GM12872 (cell line): ENCODE results near the gene PXDN.

Experiments used
- TF ChIP-seq, protein P1 (sequence below): IDR thresholded peaks from 3 replicates; pipeline ENCODE4 v1.5.1; 2011; ENCODE audit warnings: low read depth, mild to moderate bottlenecking, low read length, moderate library complexity; ENCODE audit not compliant: insufficient read depth

The PXDN gene

DNA sequence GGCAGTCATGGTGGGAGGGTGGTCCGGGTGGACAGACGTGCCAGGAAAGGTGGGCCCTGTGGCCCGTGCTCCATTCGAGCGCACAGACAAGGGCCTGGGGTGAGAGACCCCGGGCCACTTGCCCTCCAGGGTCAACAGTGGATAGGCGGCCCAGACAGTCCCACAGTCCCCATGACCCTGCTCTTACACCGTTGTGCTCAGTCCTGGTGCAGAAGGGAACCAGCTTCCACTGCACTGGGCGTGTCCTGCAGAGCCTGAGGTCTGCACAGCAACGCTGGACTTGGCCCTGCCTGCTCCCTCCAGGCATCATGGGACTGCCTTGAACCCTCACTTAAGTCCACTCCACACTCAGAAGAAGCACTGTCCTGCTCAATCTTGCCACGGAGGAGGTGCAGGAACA is 52.0 kb downstream of the PXDN start:
- TF ChIP-seq, protein P1, sequence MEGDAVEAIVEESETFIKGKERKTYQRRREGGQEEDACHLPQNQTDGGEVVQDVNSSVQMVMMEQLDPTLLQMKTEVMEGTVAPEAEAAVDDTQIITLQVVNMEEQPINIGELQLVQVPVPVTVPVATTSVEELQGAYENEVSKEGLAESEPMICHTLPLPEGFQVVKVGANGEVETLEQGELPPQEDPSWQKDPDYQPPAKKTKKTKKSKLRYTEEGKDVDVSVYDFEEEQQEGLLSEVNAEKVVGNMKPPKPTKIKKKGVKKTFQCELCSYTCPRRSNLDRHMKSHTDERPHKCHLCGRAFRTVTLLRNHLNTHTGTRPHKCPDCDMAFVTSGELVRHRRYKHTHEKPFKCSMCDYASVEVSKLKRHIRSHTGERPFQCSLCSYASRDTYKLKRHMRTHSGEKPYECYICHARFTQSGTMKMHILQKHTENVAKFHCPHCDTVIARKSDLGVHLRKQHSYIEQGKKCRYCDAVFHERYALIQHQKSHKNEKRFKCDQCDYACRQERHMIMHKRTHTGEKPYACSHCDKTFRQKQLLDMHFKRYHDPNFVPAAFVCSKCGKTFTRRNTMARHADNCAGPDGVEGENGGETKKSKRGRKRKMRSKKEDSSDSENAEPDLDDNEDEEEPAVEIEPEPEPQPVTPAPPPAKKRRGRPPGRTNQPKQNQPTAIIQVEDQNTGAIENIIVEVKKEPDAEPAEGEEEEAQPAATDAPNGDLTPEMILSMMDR, result no peak

DNA sequence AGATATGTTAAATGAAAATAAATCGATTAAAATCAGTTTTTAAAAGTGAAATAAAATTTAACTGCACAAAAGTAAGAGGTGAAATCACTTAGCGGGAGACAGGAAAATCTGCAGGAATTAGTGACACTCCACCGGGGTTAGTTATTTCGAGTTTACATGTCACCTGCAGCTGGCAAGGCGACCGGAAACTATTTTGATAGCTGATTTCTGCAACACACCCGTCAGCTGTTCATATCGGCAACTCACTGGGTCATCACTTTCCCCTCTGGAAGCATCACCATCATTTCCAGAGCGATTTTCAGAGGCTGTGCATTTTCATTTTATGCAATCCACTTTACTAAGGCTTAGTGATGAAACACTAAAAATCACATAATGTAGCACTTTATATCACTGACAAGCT is 52.9 kb downstream of the PXDN start:
- TF ChIP-seq, protein P1, result no peak

DNA sequence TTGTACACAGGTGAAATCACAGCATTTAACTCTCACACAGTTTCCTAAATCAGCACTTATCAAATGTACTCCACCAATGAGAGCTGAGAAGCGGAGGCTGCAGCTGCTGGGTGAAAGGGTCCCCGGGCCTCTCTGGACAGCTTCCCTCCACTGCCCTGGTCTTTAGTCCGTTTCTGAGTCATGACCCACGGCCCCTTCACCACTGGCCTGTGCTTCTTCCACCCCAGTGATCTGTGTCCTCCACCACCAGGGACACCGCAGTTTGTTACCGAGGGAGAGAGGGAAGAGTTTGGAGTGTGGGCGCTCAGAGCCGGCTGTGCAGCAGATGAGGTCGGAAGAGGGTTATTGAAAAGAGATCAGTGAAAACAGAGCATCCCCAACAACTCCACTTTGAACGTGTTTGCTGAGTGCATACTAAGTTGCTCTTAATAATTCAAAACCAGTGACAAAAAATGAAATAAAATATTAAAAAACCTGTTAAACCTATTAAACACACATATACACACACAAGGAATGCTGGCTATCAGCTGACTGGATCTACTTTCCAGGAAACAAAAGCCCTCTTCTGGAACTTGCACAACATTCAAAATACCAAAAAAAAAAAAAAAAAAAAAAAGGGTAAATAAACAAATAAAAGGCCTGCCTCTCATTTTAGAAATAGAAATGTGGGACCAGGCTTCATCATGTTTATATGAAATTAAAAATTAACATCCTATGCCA is 54.1 kb downstream of the PXDN start:
- TF ChIP-seq, protein P1, result no peak

DNA sequence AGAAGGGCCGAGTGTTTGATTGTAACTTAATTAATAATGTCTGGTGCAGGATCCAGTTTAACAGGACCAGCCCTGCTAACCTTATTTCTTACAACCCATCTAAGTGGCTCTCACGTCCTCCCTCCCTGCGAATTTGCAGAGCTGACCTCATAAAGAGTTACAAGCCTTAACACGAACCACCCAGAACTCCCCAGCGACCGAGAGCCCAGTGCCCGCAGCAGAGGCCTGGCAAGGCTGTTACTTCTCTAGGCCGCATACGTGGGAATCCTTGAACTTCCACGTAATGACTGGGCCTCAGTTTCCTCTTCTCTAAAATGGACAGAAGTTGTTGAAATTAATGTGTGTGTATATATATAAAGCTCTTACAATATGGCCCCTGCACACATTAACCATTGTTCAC is 55.5 kb downstream of the PXDN start:
- TF ChIP-seq, protein P1, result no peak

DNA sequence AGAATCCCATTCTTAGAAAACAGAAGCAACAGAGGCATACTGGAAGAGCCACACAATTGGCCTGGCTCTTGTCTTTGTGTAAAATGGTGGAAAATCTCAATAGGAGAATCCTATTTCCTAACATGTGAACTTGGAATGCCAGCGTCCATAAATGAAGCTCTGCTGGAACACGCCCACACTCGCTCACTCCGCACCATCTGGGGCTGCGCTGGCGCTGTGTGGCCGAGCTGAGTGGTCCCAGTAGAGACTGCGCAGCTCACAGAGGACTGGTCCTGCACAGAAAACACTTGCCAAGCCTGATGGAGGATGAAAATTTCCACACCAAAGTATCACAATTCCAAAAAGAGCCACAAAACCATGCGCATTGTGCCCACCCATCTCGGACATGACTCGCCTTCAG is 56.2 kb downstream of the PXDN start:
- TF ChIP-seq, protein P1, result no peak

DNA sequence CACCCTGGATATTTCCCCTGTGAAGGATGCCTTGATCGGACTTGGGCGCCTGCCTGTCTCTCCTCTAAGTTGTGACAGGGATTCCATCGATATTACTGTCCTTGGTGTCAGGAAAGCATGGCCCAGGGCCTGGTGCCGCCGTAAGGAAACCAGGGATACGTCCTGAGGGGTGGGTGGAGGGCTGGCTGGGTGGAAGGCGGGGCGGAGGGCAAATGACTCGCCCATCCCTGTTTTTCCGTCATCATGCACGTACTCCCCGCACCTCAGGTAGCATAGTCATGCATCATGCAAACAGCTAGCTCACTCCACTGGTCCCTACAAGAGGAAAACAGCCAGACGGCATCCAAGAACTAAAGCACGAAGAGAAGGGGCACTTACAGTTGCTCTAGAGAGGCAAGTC is 57.1 kb downstream of the PXDN start:
- TF ChIP-seq, protein P1, result no peak

DNA sequence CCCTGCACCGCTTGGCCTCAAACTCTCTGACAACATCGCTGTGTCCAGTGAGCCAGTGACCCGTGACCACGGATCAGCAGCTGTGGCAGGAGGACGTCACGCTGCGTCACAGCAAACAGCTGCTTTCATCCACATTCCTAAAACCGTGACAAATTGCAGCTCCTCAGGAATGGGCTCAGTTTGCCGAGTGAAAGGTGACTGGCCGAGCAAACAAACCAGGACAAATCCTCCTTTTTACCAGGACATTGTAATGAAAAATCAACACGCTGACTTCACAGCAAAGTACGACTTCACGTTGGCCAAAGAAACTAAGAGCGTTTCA is 57.6 kb downstream of the PXDN start:
- TF ChIP-seq, protein P1, result no peak
